ENCODE measurements around the gene BAIAP3.
"Not testable (repeated sequence)": the region's sequence is repeated elsewhere in the genome, so short reads cannot be mapped to it uniquely, and the experiment has no call there.

GRCh38 chr16:1328961-1329360, 4.5 kb upstream of the BAIAP3 start:
- TF ChIP-seq, protein P1, sequence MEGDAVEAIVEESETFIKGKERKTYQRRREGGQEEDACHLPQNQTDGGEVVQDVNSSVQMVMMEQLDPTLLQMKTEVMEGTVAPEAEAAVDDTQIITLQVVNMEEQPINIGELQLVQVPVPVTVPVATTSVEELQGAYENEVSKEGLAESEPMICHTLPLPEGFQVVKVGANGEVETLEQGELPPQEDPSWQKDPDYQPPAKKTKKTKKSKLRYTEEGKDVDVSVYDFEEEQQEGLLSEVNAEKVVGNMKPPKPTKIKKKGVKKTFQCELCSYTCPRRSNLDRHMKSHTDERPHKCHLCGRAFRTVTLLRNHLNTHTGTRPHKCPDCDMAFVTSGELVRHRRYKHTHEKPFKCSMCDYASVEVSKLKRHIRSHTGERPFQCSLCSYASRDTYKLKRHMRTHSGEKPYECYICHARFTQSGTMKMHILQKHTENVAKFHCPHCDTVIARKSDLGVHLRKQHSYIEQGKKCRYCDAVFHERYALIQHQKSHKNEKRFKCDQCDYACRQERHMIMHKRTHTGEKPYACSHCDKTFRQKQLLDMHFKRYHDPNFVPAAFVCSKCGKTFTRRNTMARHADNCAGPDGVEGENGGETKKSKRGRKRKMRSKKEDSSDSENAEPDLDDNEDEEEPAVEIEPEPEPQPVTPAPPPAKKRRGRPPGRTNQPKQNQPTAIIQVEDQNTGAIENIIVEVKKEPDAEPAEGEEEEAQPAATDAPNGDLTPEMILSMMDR (IDR thresholded peaks at IDR 0.05): not testable (repeated sequence)
- TF ChIP-seq POLR2A (IDR thresholded peaks at IDR 0.05): not testable (repeated sequence)

Measured in right lobe of liver (tissue), 4 donors.